B cell (primary cell): ENCODE measurements around the gene SMC2.

Source experiments
- CTCF ChIP-seq: fragments of 200-600 bp; IDR thresholded peaks from one replicate; pipeline ENCODE4 v1.8.0; 2022; ENCODE audit warnings: antibody characterized with exemption, mild to moderate bottlenecking
- EZH2 ChIP-seq: IDR thresholded peaks from 2 replicates; pipeline ENCODE4 v1.6.1; 2012; ENCODE audit warnings: borderline replicate concordance, low read depth, mild to moderate bottlenecking, moderate library complexity, low read length; ENCODE audit not compliant: insufficient read depth, poor library complexity, severe bottlenecking

- TF ChIP-seq CTCF = no peak
- TF ChIP-seq EZH2 = no peak
Observed at GRCh38 chr9:104143550-104143910, 49.4 kb downstream of the SMC2 start.
